H1 (cell line): ENCODE measurements around the gene DACT3. TPM values are rescaled to one million over a fixed set of nuclear protein-coding genes. Genes with fewer than 3 reads are reported as not detected.

Experiments
- ATF3 ChIP-seq: IDR thresholded peaks from 2 replicates; pipeline ENCODE4 v1.6.1; 2011; ENCODE audit warnings: low read depth, mild to moderate bottlenecking, low read length; ENCODE audit not compliant: insufficient read depth
- CEBPB ChIP-seq: IDR thresholded peaks from 2 replicates; pipeline ENCODE4 v1.6.1; 2012; ENCODE audit warnings: low read depth, low read length
- KDM4A ChIP-seq: IDR thresholded peaks from one replicate; pipeline ENCODE4 v1.7.1; 2012; ENCODE audit warnings: low read depth, mild to moderate bottlenecking, moderate library complexity, low read length, inconsistent platforms; ENCODE audit not compliant: severe bottlenecking
- PHF8 ChIP-seq: fragments of 200-600 bp; sonication (generic); conservative IDR thresholded peaks from 2 replicates; pipeline ENCODE4 v1.7.1; 2012; ENCODE audit warnings: low read depth, mild to moderate bottlenecking, inconsistent platforms, low read length, moderate library complexity
- SUZ12 ChIP-seq: fragments of 200-600 bp; sonication (generic); IDR thresholded peaks from 2 replicates; pipeline ENCODE4 v1.6.1; 2012; ENCODE audit warnings: mild to moderate bottlenecking, inconsistent platforms, low read length, moderate library complexity, mixed read lengths
- polyA plus RNA-seq, 7 experiments: library from polyadenylated mRNA; depleted of rRNA in 3 of 7; stranded (reverse) in 5 of 7; unstranded in 2 of 7; fragments of >200 nt in 5 of 7; fragments of 200-250 nt in 2 of 7; gene quantifications; 1 replicate in 5 of 7; 2 replicates in 1 of 7; 4 replicates in 1 of 7; pipeline versions ENCODE4 v1.2.1 to v1.2.3, GENCODE V29; 2011 to 2013; ENCODE audit warnings: missing spikeins in 2 of 7, mixed read lengths in 2 of 7
- total RNA-seq: library from RNA; stranded (reverse); fragmentation: NEBNext Ultra II Directional; extraction: Animal tissue kit (Norgen Biotek cat#: 25700); gene quantifications from 2 replicates; pipeline ENCODE4 v1.2.1, GENCODE V29; 2021

The DACT3 gene
- total and polyA plus RNA-seq, 2 of the 8 experiments (the other 6 are each of a cell fraction or from before 2014, with no cell fraction given) = 1.8 to 2.0 TPM

- TF ChIP-seq PHF8 (no peak), ATF3 (no peak), SUZ12 (no peak), KDM4A (no peak), CEBPB (no peak)
Observed at GRCh38 chr19:46650445-46650844, 10.5 kb downstream of the DACT3 start (continued).
